B cell (primary cell): Measurements from ENCODE around the gene SRD5A1. TPM values are rescaled to one million over a fixed set of nuclear protein-coding genes. Genes with fewer than 3 reads are reported as not detected.
A peak's percentile ranks its signal among the peaks of the same experiment; 100 is the strongest.

Source experiments
- ATAC-seq: fragments of 200-7000 bp; cut with Tn5 transposase; one replicate; pipeline ENCODE4 v1.10.0; 2021; ENCODE audit warnings: low read depth, mild to moderate bottlenecking, moderate number of reproducible peaks, moderate library complexity
- CTCF ChIA-PET: fragments of 350-600 bp; sonication (Branson Sonifier 250); formaldehyde crosslinking; loops from one replicate; lab custom pipeline; 2021; ENCODE audit warnings: antibody characterized with exemption, inconsistent platforms; lab: Charles Lee
- POLR2A ChIA-PET: fragments of 350-600 bp; sonication (Branson Sonifier 250); formaldehyde crosslinking; loops from one replicate; lab custom pipeline; 2021; ENCODE audit warnings: antibody characterized with exemption; lab: Charles Lee
- DNase-seq: peaks from one replicate; pipeline ENCODE4 v3.0.0; 2013
- H2AFZ ChIP-seq: 2 replicates; pipeline ENCODE4 v1.6.1; 2012; ENCODE audit warnings: mild to moderate bottlenecking, low read depth, low read length; ENCODE audit not compliant: insufficient read depth, poor library complexity, severe bottlenecking
- H3K27ac ChIP-seq, 2 donors: 1 replicate in 1 of 2; 2 replicates in 1 of 2; pipeline ENCODE4 v1.5.1; 2012 to 2013; ENCODE audit warnings: low read length in 2 of 2, mild to moderate bottlenecking in 2 of 2, moderate library complexity in 1 of 2
- H3K27me3 ChIP-seq, 4 experiments: fragments of 200-600 bp in 1 of 4; sonication (generic) in 1 of 4; replicated peaks in 1 of 4; 1 replicate in 2 of 4; 2 replicates in 2 of 4; pipeline versions ENCODE4 v1.6.1 to v1.7.0; 2013 to 2016; ENCODE audit warnings: low read length in 3 of 4, mild to moderate bottlenecking in 2 of 4, mixed read lengths in 1 of 4, moderate library complexity in 1 of 4; ENCODE audit not compliant: insufficient read depth in 4 of 4, control insufficient read depth in 3 of 4; ENCODE audit errors: control extremely low read depth in 1 of 4
- H3K36me3 ChIP-seq, 2 experiments: replicated peaks in 1 of 2; 1 replicate in 1 of 2; 2 replicates in 1 of 2; pipeline versions ENCODE4 v1.6.1 to v1.7.1; 2013; ENCODE audit warnings: low read length in 1 of 2; ENCODE audit not compliant: insufficient read depth in 2 of 2, control insufficient read depth in 1 of 2; ENCODE audit errors: control extremely low read depth in 1 of 2, extremely low read depth in 1 of 2
- H3K4me1 ChIP-seq, 2 donors: fragments of 200-600 bp in 1 of 2; sonication (generic) in 1 of 2; 1 replicate in 1 of 2; 2 replicates in 1 of 2; pipeline versions ENCODE4 v1.5.1 to v1.6.1; 2013 to 2017; ENCODE audit warnings: low read length in 2 of 2; ENCODE audit not compliant: control insufficient read depth in 2 of 2, insufficient read depth in 2 of 2
- H3K4me2 ChIP-seq: replicated peaks from 2 replicates; pipeline ENCODE3; 2012; ENCODE audit warnings: mild to moderate bottlenecking, low read depth, low read length; ENCODE audit not compliant: poor library complexity, severe bottlenecking
- H3K4me3 ChIP-seq, 5 experiments: fragments of 200-600 bp in 1 of 5; sonication (generic) in 1 of 5; 1 replicate in 3 of 5; 2 replicates in 2 of 5; pipeline versions ENCODE4 v1.5.1 to v1.7.0; 2011 to 2016; ENCODE audit warnings: low read length in 4 of 5, mild to moderate bottlenecking in 4 of 5, low read depth in 2 of 5, control low read depth in 1 of 5, moderate library complexity in 1 of 5; ENCODE audit not compliant: insufficient read depth in 1 of 5; ENCODE audit errors: control extremely low read depth in 1 of 5, extremely low read depth in 1 of 5
- H3K79me2 ChIP-seq: fragments of 200-600 bp; sonication (generic); one replicate; pipeline ENCODE4 v1.6.0; 2016; ENCODE audit warnings: low read length; ENCODE audit not compliant: control insufficient read depth, insufficient read depth
- H3K9ac ChIP-seq: fragments of 200-600 bp; sonication (generic); 2 replicates; pipeline ENCODE4 v1.6.1; 2017; ENCODE audit warnings: mild to moderate bottlenecking, low read length, moderate library complexity
- H3K9me3 ChIP-seq, 3 donors: one replicate each; pipeline versions ENCODE4 v1.6.1 to v1.7.1; 2013; ENCODE audit warnings: low read length in 2 of 3; ENCODE audit not compliant: control insufficient read depth in 2 of 3, insufficient read depth in 1 of 3; ENCODE audit errors: control extremely low read depth in 1 of 3
- H4K20me1 ChIP-seq: 2 replicates; pipeline ENCODE4 v1.6.0; 2012; ENCODE audit warnings: mild to moderate bottlenecking, low read length; ENCODE audit not compliant: insufficient read depth, control insufficient read depth, poor library complexity, severe bottlenecking
- H3K27ac Mint-ChIP-seq: one replicate; pipeline ENCODE4 v1.8.0; 2021; ENCODE audit warnings: mixed read lengths
- H3K27me3 Mint-ChIP-seq: one replicate; pipeline ENCODE4 v1.8.0; 2021; ENCODE audit warnings: mixed read lengths
- H3K4me1 Mint-ChIP-seq: one replicate; pipeline ENCODE4 v1.8.0; 2021; ENCODE audit warnings: mixed read lengths
- H3K4me3 Mint-ChIP-seq: one replicate; pipeline ENCODE4 v1.8.0; 2021; ENCODE audit warnings: mixed read lengths
- H3K9me3 Mint-ChIP-seq: one replicate; pipeline ENCODE4 v1.8.0; 2022; ENCODE audit warnings: mixed read lengths; ENCODE audit not compliant: insufficient read depth
- CTCF ChIP-seq: fragments of 200-600 bp; IDR thresholded peaks from one replicate; pipeline ENCODE4 v1.8.0; 2022; ENCODE audit warnings: antibody characterized with exemption, mild to moderate bottlenecking
- EZH2 ChIP-seq: IDR thresholded peaks from 2 replicates; pipeline ENCODE4 v1.6.1; 2012; ENCODE audit warnings: borderline replicate concordance, low read depth, mild to moderate bottlenecking, moderate library complexity, low read length; ENCODE audit not compliant: insufficient read depth, poor library complexity, severe bottlenecking
- WGBS: methylation state at CpG from one replicate; pipeline ENCODE4 v1.1.5; 2013; ENCODE audit warnings: missing lambda C conversion rate; ENCODE audit not compliant: insufficient coverage; 5-methylcytosine and 5-hydroxymethylcytosine counted together
- intact Hi-C: fragments of 100-400 bp; cut with micrococcal nuclease; formaldehyde crosslinking; loops from one replicate; pipeline ENCODE4 v1.10.0; 2022
- polyA plus RNA-seq: library from polyadenylated mRNA; depleted of rRNA; stranded (reverse); fragments of >200 nt; gene quantifications from 2 replicates; pipeline ENCODE4 v1.2.3, GENCODE V29; 2012
- total RNA-seq, 2 donors: library from RNA; stranded (reverse); fragments of 120-200 nt in 1 of 2; gene quantifications; 1 replicate in 1 of 2; 2 replicates in 1 of 2; pipeline versions ENCODE4 v1.2.3 to v1.2.4, GENCODE V29; 2013 to 2022

SRD5A1 gene
- total and polyA plus RNA-seq, 2 donors (not counting 1 experiment from before 2014, with no cell fraction given) = 17.2 to 29.2 TPM

GRCh38 chr5:6634306-6634705 is 1.1 kb downstream of the SRD5A1 start:
- intact Hi-C loops = loop anchor here (5.0 kb wide), 1 partner anchor 882 kb away; no protein-coding TSS in a partner anchor
- Mint-ChIP-seq H3K9me3 (no peaks in the 10 kb centered on the region), H3K27ac (peak overlapping the region; percentile 99), H3K4me1 (peaks cover 35% of the 10 kb centered on the region), H3K27me3 (no peaks in the 10 kb centered on the region), H3K4me3 (peak overlapping the region; percentile 95)
- H3K79me2 ChIP-seq = peaks cover 85% of the 10 kb centered on the region
- DNase-seq = peak; percentile 34
- ChIA-PET POLR2A (no interaction called here), CTCF (interaction anchor here (1.0 kb wide), 1 partner anchor 111 kb away, joined by 7 read pairs; no protein-coding TSS in a partner anchor)
- no peak overlapping the region for H3K9ac ChIP-seq
- 0% methylated on average over 2 of the region's 6 CpGs for WGBS
- peak overlapping the region in 4 of 5 experiments; percentile 78 to 91 (median 86) for H3K4me3 ChIP-seq
- no peaks in the 10 kb centered on the region for H3K9me3 ChIP-seq
- H3K36me3 ChIP-seq = peaks cover 1 to 16% of the 10 kb centered on the region in 2 experiments
- peak overlapping the region; percentile 97 for H2AFZ ChIP-seq
- no peak overlapping the region for H3K27ac ChIP-seq
- TF ChIP-seq EZH2 (no peak), CTCF (no peak)
- H4K20me1 ChIP-seq = peaks cover 32% of the 10 kb centered on the region
- H3K4me1 ChIP-seq = peaks cover 16 to 28% of the 10 kb centered on the region in 2 donors
- no peaks in the 10 kb centered on the region for H3K27me3 ChIP-seq
- no peak for ATAC-seq
- peak overlapping the region; percentile 99 for H3K4me2 ChIP-seq

- DNase-seq = no peak
- ChIA-PET CTCF (interaction anchor here (1.0 kb wide), 1 partner anchor 110 kb away, joined by 7 read pairs; no protein-coding TSS in a partner anchor), POLR2A (no interaction called here)
- Mint-ChIP-seq H3K27ac (no peak overlapping the region), H3K4me1 (peaks cover 31% of the 10 kb centered on the region), H3K9me3 (no peaks in the 10 kb centered on the region), H3K4me3 (peak overlapping the region; percentile 95), H3K27me3 (no peaks in the 10 kb centered on the region)
- Histone ChIP-seq H3K27me3 (no peaks in the 10 kb centered on the region), H4K20me1 (peaks cover 26% of the 10 kb centered on the region), H3K4me1 (peaks cover 16 to 28% of the 10 kb centered on the region in 2 donors), H2AFZ (no peak overlapping the region), H3K79me2 (peaks cover 79% of the 10 kb centered on the region), H3K27ac (no peak overlapping the region), H3K9ac (no peak overlapping the region), H3K4me2 (peak overlapping the region; percentile 99), H3K4me3 (no peak overlapping the region), H3K36me3 (peaks cover 1 to 10% of the 10 kb centered on the region in 2 experiments), H3K9me3 (no peaks in the 10 kb centered on the region)
- no peak for ATAC-seq
- 86% methylated on average over 5 of the region's 5 CpGs for WGBS
- intact Hi-C loops = loop anchor here (5.0 kb wide), 1 partner anchor 883 kb away; no protein-coding TSS in a partner anchor
- TF ChIP-seq EZH2 (no peak), CTCF (no peak)
These were observed 1.7 kb downstream of the SRD5A1 start for GRCh38 chr5:6634788-6635430.
